CD14-positive monocyte (primary cell): ENCODE data around the gene SPTBN5. TPM values are rescaled to one million over a fixed set of nuclear protein-coding genes. Genes with fewer than 3 reads are reported as not detected.

Experiments
- DNase-seq, 3 donors: peaks; one replicate each; pipeline ENCODE4 v3.0.0-alpha.2; 2011 to 2022
- H2AFZ ChIP-seq: 2 replicates; pipeline ENCODE4 v1.6.0; 2012; ENCODE audit warnings: mild to moderate bottlenecking, low read depth, low read length, inconsistent platforms; ENCODE audit not compliant: insufficient read depth, poor library complexity, severe bottlenecking
- H3K27ac ChIP-seq, 2 donors: 1 replicate in 1 of 2; 2 replicates in 1 of 2; pipeline ENCODE4 v1.5.1; 2012 to 2013; ENCODE audit warnings: low read length in 2 of 2, control low read depth in 1 of 2, inconsistent platforms in 1 of 2, low read depth in 1 of 2, mild to moderate bottlenecking in 1 of 2
- H3K27me3 ChIP-seq, 2 donors: one replicate each; pipeline versions ENCODE4 v1.6.0 to v1.6.1; 2011 to 2013; ENCODE audit warnings: low read length in 2 of 2; ENCODE audit not compliant: control insufficient read depth in 2 of 2, insufficient read depth in 2 of 2
- H3K36me3 ChIP-seq, 2 donors: replicated peaks in 1 of 2; 1 replicate in 1 of 2; 2 replicates in 1 of 2; pipeline versions ENCODE4 v1.5.1 to v1.6.1; 2012 to 2013; ENCODE audit warnings: low read length in 2 of 2, control low read depth in 1 of 2, inconsistent platforms in 1 of 2, mild to moderate bottlenecking in 1 of 2; ENCODE audit not compliant: insufficient read depth in 2 of 2, control insufficient read depth in 1 of 2
- H3K4me1 ChIP-seq, 2 donors: 1 replicate in 1 of 2; 2 replicates in 1 of 2; pipeline versions ENCODE4 v1.5.1 to v1.6.1; 2012 to 2013; ENCODE audit warnings: low read length in 2 of 2, control low read depth in 1 of 2, inconsistent platforms in 1 of 2, mild to moderate bottlenecking in 1 of 2, moderate library complexity in 1 of 2; ENCODE audit not compliant: insufficient read depth in 2 of 2, control insufficient read depth in 1 of 2
- H3K4me2 ChIP-seq: replicated peaks from 2 replicates; pipeline ENCODE3; 2012; ENCODE audit warnings: low read length, moderate library complexity, mild to moderate bottlenecking; ENCODE audit not compliant: poor library complexity, severe bottlenecking; ENCODE audit errors: extremely low read depth
- H3K4me3 ChIP-seq, 3 experiments: fragments of 200-600 bp in 1 of 3; sonication (generic) in 1 of 3; replicated peaks in 1 of 3; 1 replicate in 2 of 3; 2 replicates in 1 of 3; pipeline ENCODE4 v1.5.1; 2011 to 2013; ENCODE audit warnings: low read length in 3 of 3, mild to moderate bottlenecking in 3 of 3, control low read depth in 2 of 3, low read depth in 2 of 3, inconsistent platforms in 1 of 3, moderate library complexity in 1 of 3
- H3K79me2 ChIP-seq: 2 replicates; pipeline ENCODE4 v1.6.0; 2012; ENCODE audit warnings: mild to moderate bottlenecking, control low read depth, inconsistent platforms, low read length, moderate library complexity; ENCODE audit not compliant: insufficient read depth
- H3K9ac ChIP-seq: 2 replicates; pipeline ENCODE4 v1.6.0; 2017; ENCODE audit warnings: low read length, mild to moderate bottlenecking; ENCODE audit not compliant: insufficient read depth, poor library complexity, severe bottlenecking
- H3K9me3 ChIP-seq, 2 donors: replicated peaks in 1 of 2; 1 replicate in 1 of 2; 2 replicates in 1 of 2; pipeline versions ENCODE4 v1.5.1 to v1.6.1; 2012 to 2013; ENCODE audit warnings: low read length in 2 of 2, control low read depth in 1 of 2; ENCODE audit not compliant: control insufficient read depth in 1 of 2, insufficient read depth in 1 of 2
- H4K20me1 ChIP-seq: 2 replicates; pipeline ENCODE4 v1.6.0; 2012; ENCODE audit warnings: mild to moderate bottlenecking, low read length, control low read depth, moderate library complexity; ENCODE audit not compliant: insufficient read depth
- H3K27ac Mint-ChIP-seq, 7 donors: one replicate each; pipeline ENCODE4 v1.8.0; 2020; ENCODE audit warnings: mild to moderate bottlenecking in 7 of 7, mixed read lengths in 7 of 7, moderate library complexity in 6 of 7, inconsistent platforms in 2 of 7
- H3K27me3 Mint-ChIP-seq, 3 donors: one replicate each; pipeline ENCODE4 v1.8.0; 2021 to 2022; ENCODE audit warnings: low read depth in 3 of 3, mild to moderate bottlenecking in 3 of 3, mixed read lengths in 3 of 3, moderate library complexity in 3 of 3, inconsistent platforms in 1 of 3
- H3K36me3 Mint-ChIP-seq, 2 donors: one replicate each; pipeline ENCODE4 v1.8.0; 2020; ENCODE audit warnings: mixed read lengths in 2 of 2, inconsistent platforms in 1 of 2, mild to moderate bottlenecking in 1 of 2
- H3K4me1 Mint-ChIP-seq: one replicate; pipeline ENCODE4 v1.8.0; 2020; ENCODE audit warnings: mild to moderate bottlenecking, mixed read lengths
- H3K4me3 Mint-ChIP-seq, 2 donors: one replicate each; pipeline ENCODE4 v1.8.0; 2020; ENCODE audit warnings: mild to moderate bottlenecking in 2 of 2, mixed read lengths in 2 of 2, moderate library complexity in 1 of 2
- H3K9me3 Mint-ChIP-seq, 7 donors: one replicate each; pipeline ENCODE4 v1.8.0; 2020 to 2022; ENCODE audit warnings: mixed read lengths in 7 of 7, mild to moderate bottlenecking in 6 of 7, moderate library complexity in 6 of 7, inconsistent platforms in 2 of 7
- CTCF ChIP-seq: fragments of 200-600 bp; IDR thresholded peaks from one replicate; pipeline ENCODE4 v1.8.0; 2022; ENCODE audit warnings: antibody characterized with exemption, mild to moderate bottlenecking
- WGBS: methylation state at CpG from one replicate; pipeline ENCODE4 v1.1.5; 2013; ENCODE audit warnings: missing lambda C conversion rate; ENCODE audit not compliant: insufficient coverage; 5-methylcytosine and 5-hydroxymethylcytosine counted together
- intact Hi-C, 2 donors: fragments of 100-400 bp; cut with micrococcal nuclease; formaldehyde crosslinking; loops; one replicate each; pipeline versions ENCODE4 v1.15.0 to v1.15.1; 2023
- polyA plus RNA-seq, 3 donors: library from polyadenylated mRNA; depleted of rRNA in 1 of 3; unstranded in 2 of 3; stranded (reverse) in 1 of 3; fragments of 300-500 nt in 2 of 3; fragments of >200 nt in 1 of 3; fragmentation: Illumina TruSeq in 2 of 3; gene quantifications; 1 replicate in 2 of 3; 2 replicates in 1 of 3; pipeline ENCODE4 v1.2.3, GENCODE V29; 2012 to 2021

Gene SPTBN5
- polyA plus RNA-seq, 3 donors, result 0.29 TPM; not detected in 2

DNA sequence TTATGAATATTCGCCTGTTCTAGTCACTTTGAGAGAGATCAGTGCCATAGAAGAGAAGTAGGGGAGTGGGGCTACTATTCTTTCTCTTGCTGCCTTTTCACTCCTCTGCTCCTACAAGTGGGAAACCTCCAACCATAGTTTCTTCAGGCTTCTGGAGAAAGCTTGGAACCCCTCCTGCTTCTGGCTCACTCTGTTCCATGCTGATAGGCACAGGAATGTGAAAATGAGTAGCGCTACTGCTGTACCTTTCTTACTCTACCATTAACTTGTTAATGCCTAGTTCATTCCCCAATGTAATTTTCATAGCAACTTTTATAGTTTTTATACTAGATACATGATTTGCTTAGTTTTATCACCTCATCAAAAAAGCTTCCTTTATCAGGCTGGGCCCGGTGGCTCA, 92.7 kb downstream of the SPTBN5 start:
- peaks cover under 1% of the 10 kb centered on the region for H3K4me1 Mint-ChIP-seq
- Histone ChIP-seq H3K27me3 (no peaks in the 10 kb centered on the region), H3K79me2 (no peaks in the 10 kb centered on the region), H3K9me3 (no peaks in the 10 kb centered on the region), H3K27ac (no peak overlapping the region), H3K4me3 (no peak overlapping the region), H2AFZ (no peak overlapping the region), H3K4me1 (no peaks in the 10 kb centered on the region), H3K9ac (no peak overlapping the region), H4K20me1 (no peaks in the 10 kb centered on the region), H3K4me2 (no peak overlapping the region), H3K36me3 (peaks cover 5 to 33% of the 10 kb centered on the region in 2 donors)
- H3K36me3 Mint-ChIP-seq, result peaks cover 24 to 30% of the 10 kb centered on the region in 2 donors
- DNase-seq, result no peak
- TF ChIP-seq CTCF, result no peak
- no peak overlapping the region for H3K4me3 Mint-ChIP-seq
- H3K27me3 Mint-ChIP-seq, result peaks cover 0 to 2% (median 0%) of the 10 kb centered on the region in 3 donors
- peaks cover 0 to 1% (median 0%) of the 10 kb centered on the region in 7 donors for H3K9me3 Mint-ChIP-seq
- intact Hi-C loops, result no loop called here
- no peak overlapping the region for H3K27ac Mint-ChIP-seq
- WGBS, result no CpG with 5 or more reads among the region's 3 CpGs

DNA sequence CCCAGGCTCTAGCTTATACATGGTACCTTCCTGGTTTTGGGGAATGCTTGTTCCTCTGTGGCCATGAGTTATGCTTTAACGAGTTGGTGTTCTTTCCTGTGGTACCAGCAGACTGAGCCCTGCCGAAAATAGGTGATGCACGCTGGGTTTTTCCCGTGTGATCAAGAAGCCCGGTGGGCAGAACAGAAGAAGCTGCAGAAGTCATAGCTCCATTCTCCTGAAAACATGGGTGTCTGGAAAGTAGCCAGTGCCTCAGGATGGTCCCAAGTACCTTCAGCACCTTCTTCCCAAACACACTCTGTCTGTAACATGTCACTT, 94.4 kb downstream of the SPTBN5 start:
- Histone ChIP-seq H3K36me3 (peaks cover 5 to 26% of the 10 kb centered on the region in 2 donors), H2AFZ (no peak overlapping the region), H3K79me2 (no peaks in the 10 kb centered on the region), H4K20me1 (no peaks in the 10 kb centered on the region), H3K4me3 (no peak overlapping the region), H3K27ac (no peak overlapping the region), H3K9ac (no peak overlapping the region), H3K4me1 (no peaks in the 10 kb centered on the region), H3K27me3 (no peaks in the 10 kb centered on the region), H3K4me2 (no peak overlapping the region), H3K9me3 (no peaks in the 10 kb centered on the region)
- DNase-seq, result no peak
- intact Hi-C loops, result no loop called here
- no peak overlapping the region for H3K4me3 Mint-ChIP-seq
- 92% methylated on average over 5 of the region's 5 CpGs for WGBS
- peaks cover 0 to 2% (median 0%) of the 10 kb centered on the region in 3 donors for H3K27me3 Mint-ChIP-seq
- H3K9me3 Mint-ChIP-seq, result peaks cover 0 to 1% (median 0%) of the 10 kb centered on the region in 7 donors
- peaks cover 3% of the 10 kb centered on the region for H3K4me1 Mint-ChIP-seq
- peaks cover 19 to 26% of the 10 kb centered on the region in 2 donors for H3K36me3 Mint-ChIP-seq
- H3K27ac Mint-ChIP-seq, result peak overlapping the region in 2 of 7 donors; percentile 37 to 61
- no peak for TF ChIP-seq CTCF
